ENCODE results near the gene NKAIN2.

The NKAIN2 gene

GRCh38 chr6:124078169-124078568 lies 274.5 kb downstream of the NKAIN2 start:
- no peak overlapping the region for H3K4me3 ChIP-seq (ENCODE audit: low read depth, low read length)
- TF ChIP-seq, protein P1, sequence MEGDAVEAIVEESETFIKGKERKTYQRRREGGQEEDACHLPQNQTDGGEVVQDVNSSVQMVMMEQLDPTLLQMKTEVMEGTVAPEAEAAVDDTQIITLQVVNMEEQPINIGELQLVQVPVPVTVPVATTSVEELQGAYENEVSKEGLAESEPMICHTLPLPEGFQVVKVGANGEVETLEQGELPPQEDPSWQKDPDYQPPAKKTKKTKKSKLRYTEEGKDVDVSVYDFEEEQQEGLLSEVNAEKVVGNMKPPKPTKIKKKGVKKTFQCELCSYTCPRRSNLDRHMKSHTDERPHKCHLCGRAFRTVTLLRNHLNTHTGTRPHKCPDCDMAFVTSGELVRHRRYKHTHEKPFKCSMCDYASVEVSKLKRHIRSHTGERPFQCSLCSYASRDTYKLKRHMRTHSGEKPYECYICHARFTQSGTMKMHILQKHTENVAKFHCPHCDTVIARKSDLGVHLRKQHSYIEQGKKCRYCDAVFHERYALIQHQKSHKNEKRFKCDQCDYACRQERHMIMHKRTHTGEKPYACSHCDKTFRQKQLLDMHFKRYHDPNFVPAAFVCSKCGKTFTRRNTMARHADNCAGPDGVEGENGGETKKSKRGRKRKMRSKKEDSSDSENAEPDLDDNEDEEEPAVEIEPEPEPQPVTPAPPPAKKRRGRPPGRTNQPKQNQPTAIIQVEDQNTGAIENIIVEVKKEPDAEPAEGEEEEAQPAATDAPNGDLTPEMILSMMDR (IDR thresholded peaks at IDR 0.05; ENCODE audit: low read depth, low read length, missing control alignments), result no peak
- H3K27ac ChIP-seq, result no peak overlapping the region
- in situ Hi-C loops (cut with HindIII; ENCODE audit: low pct_ligation_motif_present, low sequenced_read_pairs), result no loop called here
- no peaks in the 10 kb centered on the region for H3K27me3 ChIP-seq (replicated peaks)
- no peak for DNase-seq
- H3K36me3 ChIP-seq (replicated peaks), result no peaks in the 10 kb centered on the region

DNA sequence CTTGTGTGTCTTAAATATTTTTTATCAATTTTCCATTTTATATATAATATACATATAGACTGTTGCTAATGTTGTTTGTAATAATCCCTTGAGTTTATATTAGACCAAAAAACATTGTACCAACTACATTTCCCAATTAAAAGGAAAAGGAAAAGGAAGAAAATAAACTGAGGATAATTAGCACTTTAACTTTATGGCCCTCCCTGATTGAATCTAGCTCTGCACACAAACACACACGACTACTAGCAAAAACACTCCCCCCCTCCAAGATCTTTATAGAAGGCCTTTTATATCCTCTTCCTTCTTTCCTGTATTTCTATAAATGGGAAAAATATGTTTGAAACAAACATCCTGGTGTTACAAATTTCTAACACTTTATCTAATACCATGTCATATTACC lies 276.8 kb downstream of the NKAIN2 start:
- DNase-seq, result no peak
- H3K27me3 ChIP-seq (replicated peaks), result no peaks in the 10 kb centered on the region
- in situ Hi-C loops (cut with HindIII; ENCODE audit: low pct_ligation_motif_present, low sequenced_read_pairs), result no loop called here
- TF ChIP-seq, protein P1 (IDR thresholded peaks at IDR 0.05; ENCODE audit: low read depth, low read length, missing control alignments), result no peak
- no peaks in the 10 kb centered on the region for H3K36me3 ChIP-seq (replicated peaks)
- no peak overlapping the region for H3K27ac ChIP-seq
- H3K4me3 ChIP-seq (ENCODE audit: low read depth, low read length), result no peak overlapping the region

DNA sequence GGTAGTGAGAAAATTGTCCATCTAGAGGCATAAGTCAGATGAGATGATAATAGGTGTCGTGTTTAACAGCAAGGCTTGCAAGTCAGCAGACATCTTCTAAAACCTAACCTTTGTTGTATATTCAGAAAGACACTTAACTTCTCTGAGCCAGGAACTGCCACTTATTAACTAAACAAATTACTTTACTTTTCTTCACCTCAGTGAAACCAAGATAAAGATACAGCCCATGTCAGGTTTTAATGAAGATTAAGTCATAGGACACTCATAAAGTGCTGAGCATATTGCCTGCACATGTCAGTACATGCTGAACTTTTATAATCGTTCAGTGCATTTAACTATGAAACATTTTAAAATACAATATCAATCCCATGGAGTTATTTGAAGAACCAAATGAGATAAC lies 286.8 kb downstream of the NKAIN2 start:
- in situ Hi-C loops (cut with HindIII; ENCODE audit: low pct_ligation_motif_present, low sequenced_read_pairs), result no loop called here
- Histone ChIP-seq H3K27ac (no peak overlapping the region), H3K36me3 (replicated peaks) (no peaks in the 10 kb centered on the region), H3K4me3 (ENCODE audit: low read depth, low read length) (no peak overlapping the region), H3K27me3 (replicated peaks) (no peaks in the 10 kb centered on the region)
- TF ChIP-seq, protein P1 (IDR thresholded peaks at IDR 0.05; ENCODE audit: low read depth, low read length, missing control alignments), result no peak
- DNase-seq, result no peak

DNA sequence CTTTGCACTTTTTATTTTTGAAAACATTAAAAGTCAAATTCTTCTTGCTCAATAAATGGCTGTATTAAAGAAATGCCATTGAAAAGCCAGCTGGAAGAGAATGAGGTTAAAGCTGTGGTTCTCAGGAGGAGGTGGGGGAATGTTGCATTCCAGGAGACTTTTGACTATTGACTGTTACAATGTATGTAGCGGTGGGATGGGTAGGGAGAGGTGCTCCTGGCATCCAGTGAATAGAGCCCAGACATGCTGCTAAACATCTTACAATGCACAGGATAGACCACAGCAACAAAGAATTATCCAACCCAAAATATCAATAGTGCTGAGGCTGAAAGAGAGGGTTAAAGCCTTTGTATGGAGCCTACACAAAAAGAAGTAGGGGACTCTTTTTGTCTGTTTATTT lies 295.9 kb downstream of the NKAIN2 start:
- H3K27me3 ChIP-seq (replicated peaks), result no peaks in the 10 kb centered on the region
- H3K36me3 ChIP-seq (replicated peaks), result no peaks in the 10 kb centered on the region
- in situ Hi-C loops (cut with HindIII; ENCODE audit: low pct_ligation_motif_present, low sequenced_read_pairs), result no loop called here
- no peak overlapping the region for H3K4me3 ChIP-seq (ENCODE audit: low read depth, low read length)
- DNase-seq, result no peak
- TF ChIP-seq, protein P1 (IDR thresholded peaks at IDR 0.05; ENCODE audit: low read depth, low read length, missing control alignments), result no peak
- no peak overlapping the region for H3K27ac ChIP-seq

DNA sequence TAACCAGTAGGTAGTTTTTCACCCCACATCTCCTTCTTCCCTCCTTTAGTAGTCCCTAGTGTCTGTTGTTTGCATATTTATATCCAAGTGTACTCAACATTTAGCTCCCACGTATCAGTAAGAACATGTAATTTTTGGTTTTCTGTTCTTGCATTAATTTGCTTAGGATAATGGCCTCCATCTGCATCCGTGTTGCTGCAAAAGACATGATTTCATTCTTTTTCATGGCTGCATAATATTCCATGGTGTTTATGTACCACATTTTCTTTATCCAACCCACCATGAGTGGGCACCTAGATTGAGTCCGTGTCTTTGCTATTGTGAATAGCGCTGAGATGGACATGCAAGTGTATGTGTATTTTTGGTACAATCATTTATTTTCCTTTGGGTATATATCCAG lies 306.8 kb downstream of the NKAIN2 start:
- Histone ChIP-seq H3K4me3 (ENCODE audit: low read depth, low read length) (no peak overlapping the region), H3K27me3 (replicated peaks) (no peaks in the 10 kb centered on the region), H3K36me3 (replicated peaks) (no peaks in the 10 kb centered on the region), H3K27ac (no peak overlapping the region)
- TF ChIP-seq, protein P1 (IDR thresholded peaks at IDR 0.05; ENCODE audit: low read depth, low read length, missing control alignments), result no peak
- DNase-seq, result no peak
- in situ Hi-C loops (cut with HindIII; ENCODE audit: low pct_ligation_motif_present, low sequenced_read_pairs), result no loop called here

DNA sequence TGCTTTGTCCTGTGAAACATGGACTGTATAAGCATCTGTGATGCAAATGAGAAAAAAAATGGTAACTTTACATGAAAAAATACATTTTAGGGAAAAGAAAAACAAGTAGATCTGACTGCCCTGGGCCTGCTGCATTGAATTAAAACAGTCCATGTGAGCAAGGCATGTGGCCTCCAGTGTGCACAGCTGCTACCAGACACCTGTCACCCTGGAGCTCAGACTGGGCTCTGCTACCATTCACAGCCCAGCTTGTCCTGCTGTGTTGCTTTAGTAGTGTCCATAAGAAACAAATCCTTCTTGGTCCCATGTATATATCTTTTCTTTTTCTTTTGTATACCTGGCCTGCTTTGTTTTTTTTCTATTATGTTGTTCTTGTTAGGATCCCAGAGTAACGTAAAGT lies 315.9 kb downstream of the NKAIN2 start:
- in situ Hi-C loops (cut with HindIII; ENCODE audit: low pct_ligation_motif_present, low sequenced_read_pairs), result no loop called here
- DNase-seq, result no peak
- H3K27me3 ChIP-seq (replicated peaks), result no peaks in the 10 kb centered on the region
- no peaks in the 10 kb centered on the region for H3K36me3 ChIP-seq (replicated peaks)
- TF ChIP-seq, protein P1 (IDR thresholded peaks at IDR 0.05; ENCODE audit: low read depth, low read length, missing control alignments), result no peak
- H3K4me3 ChIP-seq (ENCODE audit: low read depth, low read length), result no peak overlapping the region
- no peak overlapping the region for H3K27ac ChIP-seq

Data from brain microvascular endothelial cell (primary cell).